H1 (cell line): Measurements from ENCODE around the gene KRT3. TPM values are rescaled to one million over a fixed set of nuclear protein-coding genes. Genes with fewer than 3 reads are reported as not detected.

Source experiments
- CTCF ChIA-PET: fragments of 300-600 bp; sonication (Branson Sonifier 250); formaldehyde crosslinking; loops from one replicate; lab custom pipeline; 2021; ENCODE audit not compliant: partially characterized antibody; lab: Charles Lee
- POLR2A ChIA-PET: fragments of 300-600 bp; sonication (Branson Sonifier 250); formaldehyde crosslinking; loops from one replicate; lab custom pipeline; 2021; ENCODE audit warnings: inconsistent platforms; ENCODE audit not compliant: partially characterized antibody; lab: Charles Lee
- DNase-seq, 2 experiments: peaks; one replicate each; pipeline versions ENCODE4 v3.0.0 to v3.0.0-alpha.2; 2010 to 2022; ENCODE audit warnings: low spot score in 2 of 2, low read depth in 1 of 2, mixed read lengths in 1 of 2
- FAIRE-seq: peaks from 2 replicates; lab custom pipeline; 2011; peaks lifted over from hg19 to GRCh38; lab: Jason Lieb, UNC
- H2AFZ ChIP-seq: 2 replicates; pipeline ENCODE4 v1.8.1; 2012; ENCODE audit warnings: low read length, inconsistent platforms
- H2AK5ac ChIP-seq: 2 replicates; pipeline ENCODE4 v1.6.1; 2013; ENCODE audit warnings: low read depth, low read length
- H2BK120ac ChIP-seq: replicated peaks from 2 replicates; pipeline ENCODE3; 2013; ENCODE audit warnings: low read depth, low read length, inconsistent platforms
- H2BK12ac ChIP-seq: 2 replicates; pipeline ENCODE4 v1.6.1; 2013; ENCODE audit warnings: low read depth, low read length
- H2BK15ac ChIP-seq: 2 replicates; pipeline ENCODE4 v1.6.1; 2013; ENCODE audit warnings: low read length
- H2BK20ac ChIP-seq: 2 replicates; pipeline ENCODE4 v1.6.1; 2013; ENCODE audit warnings: low read length
- H2BK5ac ChIP-seq: 2 replicates; pipeline ENCODE4 v1.6.1; 2013; ENCODE audit warnings: low read depth, low read length
- H3K14ac ChIP-seq: 2 replicates; pipeline ENCODE4 v1.6.1; 2013; ENCODE audit warnings: inconsistent platforms; ENCODE audit not compliant: insufficient read length
- H3K18ac ChIP-seq: 2 replicates; pipeline ENCODE4 v1.6.1; 2013; ENCODE audit warnings: low read length; ENCODE audit errors: extremely low read depth
- H3K23ac ChIP-seq: 2 replicates; pipeline ENCODE4 v1.6.1; 2013; ENCODE audit warnings: inconsistent platforms; ENCODE audit not compliant: insufficient read length
- H3K23me2 ChIP-seq: 2 replicates; pipeline ENCODE4 v1.6.1; 2013; ENCODE audit warnings: low read depth, low read length
- H3K27ac ChIP-seq: 2 replicates; pipeline ENCODE4 v1.6.1; 2011; ENCODE audit warnings: low read depth, low read length, inconsistent platforms
- H3K27me3 ChIP-seq, 4 experiments: replicated peaks in 1 of 4; 1 replicate in 1 of 4; 2 replicates in 3 of 4; pipeline versions ENCODE4 v1.6.1 to v1.8.1; 2011 to 2013; ENCODE audit warnings: low read length in 3 of 4, mild to moderate bottlenecking in 3 of 4, inconsistent platforms in 2 of 4, mixed read lengths in 2 of 4, moderate library complexity in 1 of 4; ENCODE audit not compliant: control insufficient read depth in 3 of 4, insufficient read depth in 3 of 4; ENCODE audit errors: extremely low read depth in 1 of 4
- H3K36me3 ChIP-seq, 4 experiments: 2 replicates each; pipeline versions ENCODE4 v1.6.1 to v1.8.1; 2011 to 2013; ENCODE audit warnings: mild to moderate bottlenecking in 4 of 4, low read length in 3 of 4, moderate library complexity in 2 of 4, control low read depth in 1 of 4, inconsistent platforms in 1 of 4; ENCODE audit not compliant: insufficient read depth in 4 of 4, control insufficient read depth in 2 of 4
- H3K4ac ChIP-seq: replicated peaks from 2 replicates; pipeline ENCODE3; 2013; ENCODE audit warnings: low read length, low read depth, mixed read lengths, inconsistent platforms; ENCODE audit not compliant: insufficient read length
- H3K4me1 ChIP-seq, 4 experiments: replicated peaks in 1 of 4; 1 replicate in 1 of 4; 2 replicates in 3 of 4; pipeline versions ENCODE4 v1.6.1 to v1.8.1; 2011 to 2013; ENCODE audit warnings: low read length in 3 of 4, inconsistent platforms in 2 of 4, mixed read lengths in 1 of 4; ENCODE audit not compliant: insufficient read depth in 4 of 4, control insufficient read depth in 3 of 4
- H3K4me2 ChIP-seq, 2 experiments: 2 replicates each; pipeline versions ENCODE4 v1.6.1 to v1.8.1; 2011 to 2013; ENCODE audit warnings: low read depth in 2 of 2, low read length in 2 of 2, control low read depth in 1 of 2, inconsistent platforms in 1 of 2, mild to moderate bottlenecking in 1 of 2; ENCODE audit not compliant: insufficient read depth in 1 of 2
- H3K4me3 ChIP-seq, 4 experiments: fragments of 200-600, 300-600 bp in 1 of 4; sonication (generic), shearing (Covaris generic), sonication (Bioruptor Twin) in 1 of 4; 2 replicates each; pipeline versions ENCODE4 v1.5.1 to v1.8.1; 2011 to 2016; ENCODE audit warnings: low read length in 4 of 4, low read depth in 3 of 4, control low read depth in 2 of 4, inconsistent platforms in 2 of 4, mild to moderate bottlenecking in 2 of 4, mixed read lengths in 1 of 4, moderate library complexity in 1 of 4; ENCODE audit not compliant: insufficient read depth in 2 of 4; ENCODE audit errors: extremely low read depth in 1 of 4
- H3K56ac ChIP-seq: replicated peaks from 2 replicates; pipeline ENCODE3; 2013; ENCODE audit warnings: low read depth, mild to moderate bottlenecking, mixed read lengths, low read length, inconsistent platforms; ENCODE audit not compliant: insufficient read length
- H3K79me1 ChIP-seq: 2 replicates; pipeline ENCODE4 v1.6.1; 2013; ENCODE audit warnings: low read depth, low read length, control low read depth
- H3K79me2 ChIP-seq, 2 experiments: 2 replicates each; pipeline versions ENCODE4 v1.6.1 to v1.8.1; 2012 to 2013; ENCODE audit warnings: low read length in 2 of 2, mild to moderate bottlenecking in 2 of 2, inconsistent platforms in 1 of 2; ENCODE audit not compliant: insufficient read depth in 2 of 2, control insufficient read depth in 1 of 2
- H3K9ac ChIP-seq, 4 experiments: replicated peaks in 1 of 4; 1 replicate in 1 of 4; 2 replicates in 3 of 4; pipeline versions ENCODE4 v1.6.1 to v1.8.1; 2011 to 2013; ENCODE audit warnings: low read depth in 3 of 4, low read length in 3 of 4, control low read depth in 2 of 4, mild to moderate bottlenecking in 2 of 4, moderate library complexity in 2 of 4, inconsistent platforms in 1 of 4; ENCODE audit errors: extremely low read depth in 1 of 4
- H3K9me3 ChIP-seq, 2 experiments: 2 replicates each; pipeline versions ENCODE4 v1.6.1 to v1.8.1; 2012 to 2013; ENCODE audit warnings: mild to moderate bottlenecking in 2 of 2, moderate library complexity in 2 of 2, control low read depth in 1 of 2, inconsistent platforms in 1 of 2, low read depth in 1 of 2, low read length in 1 of 2, mixed read lengths in 1 of 2; ENCODE audit not compliant: insufficient read depth in 2 of 2
- H4K20me1 ChIP-seq, 2 experiments: replicated peaks in 1 of 2; 2 replicates each; pipeline versions ENCODE3 to v1.8.1; 2011 to 2013; ENCODE audit warnings: inconsistent platforms in 2 of 2, low read length in 2 of 2, mild to moderate bottlenecking in 1 of 2; ENCODE audit not compliant: insufficient read depth in 2 of 2, control insufficient read depth in 1 of 2
- H4K5ac ChIP-seq: 2 replicates; pipeline ENCODE4 v1.6.1; 2013; ENCODE audit warnings: low read length, low read depth, mixed read lengths, inconsistent platforms; ENCODE audit not compliant: insufficient read length
- H4K8ac ChIP-seq: 2 replicates; pipeline ENCODE4 v1.8.0; 2013; ENCODE audit warnings: mild to moderate bottlenecking, moderate library complexity, low read length, inconsistent platforms; ENCODE audit not compliant: insufficient read depth; ENCODE audit errors: extremely low read depth
- H4K91ac ChIP-seq: replicated peaks from 2 replicates; pipeline ENCODE3; 2013; ENCODE audit warnings: low read length, mixed read lengths, inconsistent platforms; ENCODE audit not compliant: insufficient read length
- ASH2L ChIP-seq: fragments of 200-600, 300-600 bp; sonication (generic); IDR thresholded peaks from one replicate; pipeline ENCODE4 v1.7.1; 2017; ENCODE audit warnings: low read length
- WGBS, 2 experiments: shearing (Covaris generic) in 1 of 2; methylation state at CpG; one replicate each; pipeline versions ENCODE4 v1.1.6 to v1.1.7; 2013 to 2015; ENCODE audit warnings: low lambda C conversion rate in 2 of 2, mixed read lengths in 2 of 2, inconsistent platforms in 1 of 2, low coverage in 1 of 2, missing lambda C conversion rate in 1 of 2; ENCODE audit not compliant: insufficient replicate concordance in 2 of 2, insufficient coverage in 1 of 2, insufficient read length in 1 of 2; ENCODE audit errors: extremely low coverage in 1 of 2, missing lambda C conversion rate in 1 of 2; 5-methylcytosine and 5-hydroxymethylcytosine counted together
- polyA plus RNA-seq, 7 experiments: library from polyadenylated mRNA; depleted of rRNA in 3 of 7; stranded (reverse) in 5 of 7; unstranded in 2 of 7; fragments of >200 nt in 5 of 7; fragments of 200-250 nt in 2 of 7; gene quantifications; 1 replicate in 5 of 7; 2 replicates in 1 of 7; 4 replicates in 1 of 7; pipeline versions ENCODE4 v1.2.1 to v1.2.3, GENCODE V29; 2011 to 2013; ENCODE audit warnings: missing spikeins in 2 of 7, mixed read lengths in 2 of 7
- total RNA-seq: library from RNA; stranded (reverse); fragmentation: NEBNext Ultra II Directional; extraction: Animal tissue kit (Norgen Biotek cat#: 25700); gene quantifications from 2 replicates; pipeline ENCODE4 v1.2.1, GENCODE V29; 2021

KRT3 gene
- total and polyA plus RNA-seq, 2 of the 8 experiments (the other 6 are each of a cell fraction or from before 2014, with no cell fraction given), result not detected

- Histone ChIP-seq H3K14ac (no peak overlapping the region), H2BK120ac (no peak overlapping the region), H3K56ac (no peak overlapping the region), H3K4me2 (no peak overlapping the region), H2BK5ac (no peak overlapping the region)
- TF ChIP-seq ASH2L, result no peak
- TF ChIP-seq, all 59 proteins: peak for 0
- Histone ChIP-seq H3K27me3 (no peaks in the 10 kb centered on the region; a peak in 1 of 7 replicates), H2AFZ (no peak overlapping the region), H4K5ac (no peak overlapping the region), H3K4me3 (no peak overlapping the region), H3K23me2 (no peaks in the 10 kb centered on the region), H3K9me3 (peaks cover 5 to 8% of the 10 kb centered on the region in 2 experiments; a peak in 3 of 4 replicates), H3K4me1 (no peaks in the 10 kb centered on the region), H2BK15ac (no peak overlapping the region), H3K23ac (no peak overlapping the region), H4K20me1 (no peaks in the 10 kb centered on the region), H3K4ac (no peak overlapping the region), H3K79me2 (no peaks in the 10 kb centered on the region), H3K79me1 (no peaks in the 10 kb centered on the region), H3K27ac (no peak overlapping the region), H3K9ac (no peak overlapping the region), H3K36me3 (no peaks in the 10 kb centered on the region), H4K8ac (no peak overlapping the region), H4K91ac (no peak overlapping the region), H3K18ac (no peak overlapping the region), H2BK12ac (no peak overlapping the region), H2BK20ac (no peak overlapping the region), H2AK5ac (no peak overlapping the region)
- DNase-seq, result no peak
- WGBS, 2 experiments, result 94% methylated on average over 3 of the region's 3 CpGs; no CpG with 5 or more reads in 1 of the 2 experiments
- ChIA-PET POLR2A (no interaction called here), CTCF (interaction anchor here (0.6 to 2.1 kb wide), 5 partner anchors 19 to 360 kb away, joined by 3 to 8 read pairs (median 3); no protein-coding TSS in a partner anchor)
- FAIRE-seq, result no peak
Observed at GRCh38 chr12:52755533-52755932, 40.4 kb downstream of the KRT3 start.
